Measurements from ENCODE around the gene EXTL1.
A peak's percentile ranks its signal among the peaks of the same experiment; 100 is the strongest.

Gene EXTL1

DNA sequence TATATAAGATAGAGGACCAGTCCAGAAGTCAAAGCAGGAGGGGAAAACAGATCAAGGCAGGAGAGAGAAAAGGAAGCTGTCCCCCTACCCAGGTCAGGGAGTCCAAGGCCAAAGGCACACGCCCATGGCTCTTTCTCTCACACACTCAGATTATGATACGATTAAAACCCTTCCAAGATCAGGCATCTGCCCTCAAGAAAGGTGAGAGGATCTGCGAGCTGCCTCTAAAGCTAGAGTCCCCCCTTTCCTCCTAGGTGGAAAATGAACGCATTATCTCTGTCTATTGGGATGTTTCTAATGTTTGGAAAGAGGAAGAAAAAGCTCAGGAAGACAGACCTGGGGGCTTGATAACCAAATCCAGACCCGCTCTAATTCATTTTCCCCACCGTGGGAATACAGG is 31.3 kb upstream of the EXTL1 start:
- H3K27me3 Mint-ChIP-seq (ENCODE audit: low read depth), result no peaks in the 10 kb centered on the region
- TF ChIP-seq, protein P1, sequence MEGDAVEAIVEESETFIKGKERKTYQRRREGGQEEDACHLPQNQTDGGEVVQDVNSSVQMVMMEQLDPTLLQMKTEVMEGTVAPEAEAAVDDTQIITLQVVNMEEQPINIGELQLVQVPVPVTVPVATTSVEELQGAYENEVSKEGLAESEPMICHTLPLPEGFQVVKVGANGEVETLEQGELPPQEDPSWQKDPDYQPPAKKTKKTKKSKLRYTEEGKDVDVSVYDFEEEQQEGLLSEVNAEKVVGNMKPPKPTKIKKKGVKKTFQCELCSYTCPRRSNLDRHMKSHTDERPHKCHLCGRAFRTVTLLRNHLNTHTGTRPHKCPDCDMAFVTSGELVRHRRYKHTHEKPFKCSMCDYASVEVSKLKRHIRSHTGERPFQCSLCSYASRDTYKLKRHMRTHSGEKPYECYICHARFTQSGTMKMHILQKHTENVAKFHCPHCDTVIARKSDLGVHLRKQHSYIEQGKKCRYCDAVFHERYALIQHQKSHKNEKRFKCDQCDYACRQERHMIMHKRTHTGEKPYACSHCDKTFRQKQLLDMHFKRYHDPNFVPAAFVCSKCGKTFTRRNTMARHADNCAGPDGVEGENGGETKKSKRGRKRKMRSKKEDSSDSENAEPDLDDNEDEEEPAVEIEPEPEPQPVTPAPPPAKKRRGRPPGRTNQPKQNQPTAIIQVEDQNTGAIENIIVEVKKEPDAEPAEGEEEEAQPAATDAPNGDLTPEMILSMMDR (IDR thresholded peaks at IDR 0.05; ENCODE audit: unreplicated experiment in 3 of 3), result no peak
- H3K36me3 Mint-ChIP-seq (ENCODE audit: low read depth), result peaks cover 16% of the 10 kb centered on the region
- H3K9me3 Mint-ChIP-seq, result no peaks in the 10 kb centered on the region
- no peak overlapping the region for H3K27ac Mint-ChIP-seq
- H3K4me3 Mint-ChIP-seq, result no peak overlapping the region
- peaks cover 72% of the 10 kb centered on the region for H3K4me1 Mint-ChIP-seq

DNA sequence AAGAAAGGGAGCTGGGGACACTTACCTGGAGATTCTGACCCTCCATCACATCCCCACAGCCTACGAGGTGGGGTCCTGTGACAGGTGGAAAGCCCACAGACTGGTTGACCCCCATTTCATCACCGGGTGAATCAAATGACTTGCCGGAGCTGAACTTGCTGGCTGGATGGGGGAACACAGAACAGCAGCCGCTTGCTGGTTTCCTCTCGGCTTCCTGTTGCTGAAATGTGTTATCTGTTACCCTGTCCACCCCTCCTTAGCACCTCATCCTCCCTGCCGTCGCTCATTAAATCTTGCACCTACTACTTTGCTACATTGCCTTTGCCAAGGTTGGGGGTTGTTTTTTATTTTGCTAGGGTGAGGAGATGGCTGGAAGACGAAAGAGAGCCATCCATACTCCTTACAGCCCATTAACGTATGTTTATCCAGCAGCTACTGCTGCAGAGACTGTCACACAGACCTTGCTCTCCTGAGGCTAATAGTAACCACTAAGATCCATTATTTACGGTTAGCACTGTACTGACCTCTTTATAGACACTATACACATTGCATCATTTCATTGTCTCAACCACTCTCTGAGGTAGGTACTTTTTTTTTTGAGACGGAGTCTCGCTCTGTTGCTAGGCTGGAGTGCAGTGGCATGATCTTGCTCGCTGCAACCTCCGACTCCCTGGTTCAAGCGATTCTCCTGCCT is 30.7 kb upstream of the EXTL1 start:
- Mint-ChIP-seq H3K36me3 (ENCODE audit: low read depth) (peaks cover 10% of the 10 kb centered on the region), H3K27me3 (ENCODE audit: low read depth) (no peaks in the 10 kb centered on the region), H3K4me1 (peaks cover 72% of the 10 kb centered on the region), H3K4me3 (no peak overlapping the region), H3K27ac (peak overlapping the region in 1 of 3 experiments; percentile 11), H3K9me3 (no peaks in the 10 kb centered on the region)
- TF ChIP-seq, protein P1 (IDR thresholded peaks at IDR 0.05; ENCODE audit: unreplicated experiment in 3 of 3), result no peak

DNA sequence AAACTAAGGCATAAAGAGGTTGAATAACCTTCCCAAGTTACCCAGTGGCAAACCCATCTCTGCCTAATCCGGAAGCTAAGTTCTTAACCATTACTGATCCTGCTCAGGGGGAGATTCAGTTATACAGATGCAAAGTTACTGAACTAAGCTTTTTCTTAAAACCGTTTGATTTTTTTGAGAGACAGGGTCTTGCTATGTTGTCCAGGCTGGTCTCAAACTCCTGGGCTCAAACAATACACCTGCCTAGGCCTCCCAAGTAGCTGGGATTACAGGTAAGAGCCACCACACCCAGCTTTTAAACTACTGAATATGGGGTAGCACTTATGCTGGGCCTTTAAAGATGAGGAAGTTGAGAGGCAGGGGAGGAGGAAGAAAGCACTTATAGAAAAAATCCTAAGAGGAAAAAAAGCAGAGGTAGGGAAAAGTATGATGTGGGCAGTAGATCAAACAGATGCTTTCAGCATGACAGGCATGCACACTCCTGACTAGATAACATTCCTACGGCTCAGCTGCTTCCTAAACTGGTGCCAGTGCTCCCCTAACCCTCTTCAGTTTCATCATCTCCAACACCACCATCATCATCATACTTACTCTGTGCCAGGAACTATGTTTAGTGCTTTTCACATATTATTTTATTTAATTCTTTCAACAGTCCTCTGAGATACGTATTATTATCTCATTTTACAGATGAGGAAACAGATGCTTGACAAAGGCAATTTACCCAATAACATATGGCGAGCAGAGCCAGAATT is 29.5 kb upstream of the EXTL1 start:
- TF ChIP-seq, protein P1 (IDR thresholded peaks at IDR 0.05; ENCODE audit: unreplicated experiment in 3 of 3), result no peak
- peak overlapping the region in 1 of 3 experiments; percentile 33 for H3K4me3 Mint-ChIP-seq
- no peaks in the 10 kb centered on the region for H3K27me3 Mint-ChIP-seq (ENCODE audit: low read depth)
- peak overlapping the region; percentile 12 to 67 (median 34) for H3K27ac Mint-ChIP-seq
- peaks cover 72% of the 10 kb centered on the region for H3K4me1 Mint-ChIP-seq
- H3K9me3 Mint-ChIP-seq, result no peaks in the 10 kb centered on the region
- H3K36me3 Mint-ChIP-seq (ENCODE audit: low read depth), result peaks cover 4% of the 10 kb centered on the region

DNA sequence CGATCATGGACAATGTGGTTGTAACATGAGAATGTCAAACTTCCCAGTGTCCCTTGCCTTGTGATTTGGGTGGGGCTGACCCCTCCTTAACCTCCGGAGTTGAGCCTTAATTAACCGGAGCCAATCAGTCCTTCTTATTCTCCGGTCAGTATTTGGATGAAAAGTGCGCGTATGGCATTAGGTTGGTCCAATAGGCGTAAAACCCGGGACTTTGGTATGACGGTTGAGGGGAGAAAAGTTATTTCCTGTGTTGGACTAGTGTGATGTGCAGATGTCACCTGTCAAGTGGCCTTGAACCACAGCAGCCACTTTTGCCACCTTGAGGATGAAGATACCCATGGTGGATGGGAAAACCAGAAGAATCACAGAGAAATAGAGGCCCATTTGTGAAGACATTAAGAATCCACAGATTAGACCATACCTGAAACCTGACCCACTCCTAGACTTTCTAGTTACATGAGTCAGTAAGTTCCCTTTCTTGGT is 28.8 kb upstream of the EXTL1 start:
- H3K4me1 Mint-ChIP-seq, result peaks cover 73% of the 10 kb centered on the region
- H3K27ac Mint-ChIP-seq, result peak overlapping the region; percentile 14 to 74 (median 34)
- no peaks in the 10 kb centered on the region for H3K36me3 Mint-ChIP-seq (ENCODE audit: low read depth)
- H3K4me3 Mint-ChIP-seq, result no peak overlapping the region
- H3K9me3 Mint-ChIP-seq, result no peaks in the 10 kb centered on the region
- TF ChIP-seq, protein P1 (IDR thresholded peaks at IDR 0.05; ENCODE audit: unreplicated experiment in 3 of 3), result no peak
- no peaks in the 10 kb centered on the region for H3K27me3 Mint-ChIP-seq (ENCODE audit: low read depth)

DNA sequence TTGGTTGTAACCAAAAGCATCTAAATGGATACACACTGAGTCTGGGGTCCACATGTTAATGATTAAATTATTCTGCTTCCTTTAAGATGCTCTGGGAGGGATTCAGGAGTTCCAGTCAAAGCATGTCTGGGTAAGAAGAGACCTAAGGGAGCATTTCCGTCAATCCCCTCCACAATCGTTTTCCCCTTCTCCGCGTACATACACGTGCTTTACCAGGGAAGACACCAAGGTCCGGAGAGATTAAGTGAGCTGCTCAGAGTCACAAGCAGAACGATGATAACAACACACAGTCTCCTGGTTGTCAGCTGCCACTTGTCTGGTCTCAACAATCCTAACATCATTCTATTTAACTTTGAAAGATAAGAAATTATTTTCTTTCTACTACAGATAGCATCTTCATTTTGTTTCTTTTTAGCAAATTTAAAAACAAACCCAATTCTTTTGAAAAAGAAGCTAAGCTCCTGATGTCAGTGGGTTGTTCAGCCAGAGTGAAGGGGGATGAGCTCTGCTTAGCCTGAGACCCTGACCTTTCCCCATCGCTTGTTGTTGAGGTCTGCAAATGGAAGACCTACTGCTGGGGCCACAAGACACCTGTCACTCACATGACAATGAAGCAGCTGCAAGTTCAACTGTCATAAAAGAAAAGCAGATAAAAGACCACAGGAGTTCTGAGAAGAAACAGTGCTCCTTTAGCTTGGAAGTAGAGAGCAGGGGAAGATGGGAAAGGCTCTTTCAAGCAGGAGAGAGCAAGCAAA is 28.2 kb upstream of the EXTL1 start:
- peak overlapping the region; percentile 16 to 80 (median 31) for H3K27ac Mint-ChIP-seq
- no peaks in the 10 kb centered on the region for H3K27me3 Mint-ChIP-seq (ENCODE audit: low read depth)
- H3K36me3 Mint-ChIP-seq (ENCODE audit: low read depth), result no peaks in the 10 kb centered on the region
- peaks cover 71% of the 10 kb centered on the region for H3K4me1 Mint-ChIP-seq
- TF ChIP-seq, protein P1 (IDR thresholded peaks at IDR 0.05; ENCODE audit: unreplicated experiment in 3 of 3), result no peak
- no peaks in the 10 kb centered on the region for H3K9me3 Mint-ChIP-seq
- peak overlapping the region in 2 of 3 experiments; percentile 17 to 50 for H3K4me3 Mint-ChIP-seq
